Common myeloid progenitor, CD34-positive (primary cell): ENCODE results near the gene EXOC6B.
A peak's percentile ranks its signal among the peaks of the same experiment; 100 is the strongest.

Source experiments
- CTCF ChIA-PET: fragments of 350-600 bp; sonication (Branson Sonifier 250); formaldehyde crosslinking; loops from one replicate; lab custom pipeline; 2021; ENCODE audit warnings: antibody characterized with exemption; lab: Charles Lee
- POLR2A ChIA-PET: fragments of 350-600 bp; sonication (Branson Sonifier 250); formaldehyde crosslinking; loops from one replicate; lab custom pipeline; 2021; ENCODE audit warnings: antibody characterized with exemption; lab: Charles Lee
- DNase-seq, 3 donors: peaks; one replicate each; pipeline versions ENCODE4 v3.0.0 to v3.0.0-alpha.2; 2013
- H3K27ac ChIP-seq, 2 experiments: 1 replicate in 1 of 2; 2 replicates in 1 of 2; pipeline ENCODE4 v1.7.0; 2013; ENCODE audit warnings: inconsistent platforms in 2 of 2, low read length in 2 of 2, mild to moderate bottlenecking in 2 of 2, low read depth in 1 of 2, moderate library complexity in 1 of 2; ENCODE audit not compliant: severe bottlenecking in 2 of 2, insufficient read depth in 1 of 2, poor library complexity in 1 of 2
- H3K27me3 ChIP-seq, 5 experiments: replicated peaks in 2 of 5; 1 replicate in 3 of 5; 2 replicates in 2 of 5; pipeline versions ENCODE4 v1.6.1 to v1.7.0; 2013; ENCODE audit warnings: low read length in 4 of 5, mild to moderate bottlenecking in 2 of 5, moderate library complexity in 2 of 5, inconsistent platforms in 1 of 5; ENCODE audit not compliant: insufficient read depth in 5 of 5, control insufficient read depth in 4 of 5
- H3K36me3 ChIP-seq, 4 experiments: 1 replicate in 2 of 4; 2 replicates in 2 of 4; pipeline versions ENCODE4 v1.6.1 to v1.7.0; 2013; ENCODE audit warnings: low read length in 3 of 4, control low read depth in 1 of 4, mild to moderate bottlenecking in 1 of 4; ENCODE audit not compliant: control insufficient read depth in 4 of 4, insufficient read depth in 4 of 4
- H3K4me1 ChIP-seq, 4 experiments: 1 replicate in 3 of 4; 2 replicates in 1 of 4; pipeline versions ENCODE4 v1.6.1 to v1.7.1; 2013; ENCODE audit warnings: low read length in 3 of 4, mild to moderate bottlenecking in 3 of 4, control low read depth in 1 of 4, inconsistent platforms in 1 of 4, moderate library complexity in 1 of 4; ENCODE audit not compliant: control insufficient read depth in 4 of 4, insufficient read depth in 4 of 4; ENCODE audit errors: control extremely low read depth in 1 of 4
- H3K4me3 ChIP-seq, 7 experiments: 1 replicate in 4 of 7; 2 replicates in 3 of 7; pipeline versions ENCODE4 v1.5.1 to v1.7.0; 2013; ENCODE audit warnings: mild to moderate bottlenecking in 7 of 7, low read length in 6 of 7, moderate library complexity in 6 of 7, inconsistent platforms in 2 of 7, low read depth in 2 of 7, control low read depth in 1 of 7; ENCODE audit not compliant: insufficient read depth in 4 of 7, control insufficient read depth in 1 of 7; ENCODE audit errors: extremely low read depth in 1 of 7
- H3K9me3 ChIP-seq, 5 experiments: 1 replicate in 4 of 5; 2 replicates in 1 of 5; pipeline versions ENCODE4 v1.6.1 to v1.7.1; 2013; ENCODE audit warnings: low read length in 4 of 5, mild to moderate bottlenecking in 2 of 5, inconsistent platforms in 1 of 5, low read depth in 1 of 5, moderate library complexity in 1 of 5; ENCODE audit not compliant: control insufficient read depth in 4 of 5, insufficient read depth in 2 of 5; ENCODE audit errors: control extremely low read depth in 1 of 5
- WGBS: methylation state at CpG from one replicate; pipeline ENCODE4 v1.1.5; 2013; ENCODE audit not compliant: insufficient coverage; 5-methylcytosine and 5-hydroxymethylcytosine counted together

Gene EXOC6B

GRCh38 chr2:72676341-72677025 lies 149.3 kb downstream of the EXOC6B start:
- H3K4me1 ChIP-seq = no peaks in the 10 kb centered on the region
- H3K9me3 ChIP-seq = no peaks in the 10 kb centered on the region
- POLR2A ChIA-PET = no interaction called here
- no peak overlapping the region for H3K27ac ChIP-seq
- no peaks in the 10 kb centered on the region for H3K36me3 ChIP-seq
- no peak overlapping the region for H3K4me3 ChIP-seq
- CTCF ChIA-PET = no interaction called here
- WGBS = 98% methylated on average over 4 of the region's 5 CpGs
- no peak for DNase-seq
- no peaks in the 10 kb centered on the region for H3K27me3 ChIP-seq

GRCh38 chr2:72674982-72675915 lies 150.6 kb downstream of the EXOC6B start:
- ChIA-PET POLR2A (no interaction called here), CTCF (no interaction called here)
- Histone ChIP-seq H3K27ac (no peak overlapping the region), H3K4me1 (no peaks in the 10 kb centered on the region), H3K4me3 (no peak overlapping the region), H3K9me3 (peaks cover 0 to 2% (median 0%) of the 10 kb centered on the region in 5 experiments), H3K36me3 (no peaks in the 10 kb centered on the region), H3K27me3 (no peaks in the 10 kb centered on the region)
- no peak for DNase-seq
- 100% methylated on average over 2 of the region's 8 CpGs for WGBS

GRCh38 chr2:72673279-72673678 lies 152.6 kb downstream of the EXOC6B start:
- Histone ChIP-seq H3K4me3 (no peak overlapping the region), H3K4me1 (no peaks in the 10 kb centered on the region), H3K9me3 (peaks cover 0 to 6% (median 2%) of the 10 kb centered on the region in 5 experiments), H3K27me3 (no peaks in the 10 kb centered on the region), H3K36me3 (no peaks in the 10 kb centered on the region), H3K27ac (no peak overlapping the region)
- ChIA-PET POLR2A (no interaction called here), CTCF (no interaction called here)
- DNase-seq = no peak
- 100% methylated on average over 1 of the region's 2 CpGs for WGBS

- Histone ChIP-seq H3K9me3 (peaks cover 0 to 38% (median 10%) of the 10 kb centered on the region in 5 experiments), H3K27me3 (no peaks in the 10 kb centered on the region), H3K4me3 (no peak overlapping the region), H3K27ac (no peak overlapping the region), H3K36me3 (no peaks in the 10 kb centered on the region), H3K4me1 (no peaks in the 10 kb centered on the region)
- WGBS = no CpG with 5 or more reads among the region's 4 CpGs
- POLR2A ChIA-PET = no interaction called here
- no peak for DNase-seq
- CTCF ChIA-PET = no interaction called here
Observed at GRCh38 chr2:72669121-72669520, 156.7 kb downstream of the EXOC6B start.

GRCh38 chr2:72668647-72669046 lies 157.2 kb downstream of the EXOC6B start:
- H3K27ac ChIP-seq = no peak overlapping the region
- H3K27me3 ChIP-seq = no peaks in the 10 kb centered on the region
- H3K9me3 ChIP-seq = peaks cover 0 to 42% (median 11%) of the 10 kb centered on the region in 5 experiments
- no peaks in the 10 kb centered on the region for H3K36me3 ChIP-seq
- DNase-seq = no peak
- no peaks in the 10 kb centered on the region for H3K4me1 ChIP-seq
- ChIA-PET POLR2A (no interaction called here), CTCF (no interaction called here)
- no peak overlapping the region for H3K4me3 ChIP-seq
- WGBS = no CpG with 5 or more reads among the region's 4 CpGs

- Histone ChIP-seq H3K4me3 (no peak overlapping the region), H3K4me1 (no peaks in the 10 kb centered on the region), H3K9me3 (peaks cover 0 to 44% (median 9%) of the 10 kb centered on the region in 5 experiments), H3K27me3 (no peaks in the 10 kb centered on the region), H3K27ac (no peak overlapping the region), H3K36me3 (no peaks in the 10 kb centered on the region)
- peak; percentile 1 to 22 (median 4) for DNase-seq
- POLR2A ChIA-PET = interaction anchor here (0.7 kb wide), 1 partner anchor 1142 kb away, joined by 3 read pairs; no protein-coding TSS in a partner anchor
- WGBS = 100% methylated on average over 2 of the region's 2 CpGs
- CTCF ChIA-PET = no interaction called here
Observed at GRCh38 chr2:72665448-72665847, 160.4 kb downstream of the EXOC6B start.

GRCh38 chr2:72661985-72662384 lies 163.8 kb downstream of the EXOC6B start:
- H3K27me3 ChIP-seq = no peaks in the 10 kb centered on the region
- no peak overlapping the region for H3K4me3 ChIP-seq
- H3K4me1 ChIP-seq = no peaks in the 10 kb centered on the region
- no peaks in the 10 kb centered on the region for H3K36me3 ChIP-seq
- ChIA-PET CTCF (no interaction called here), POLR2A (no interaction called here)
- DNase-seq = no peak
- WGBS = no CpG with 5 or more reads among the region's 2 CpGs
- H3K27ac ChIP-seq = no peak overlapping the region
- peaks cover 0 to 30% (median 9%) of the 10 kb centered on the region in 5 experiments for H3K9me3 ChIP-seq
